ENCODE results near the gene SFMBT1. TPM values are rescaled to one million over a fixed set of nuclear protein-coding genes. Genes with fewer than 3 reads are reported as not detected.

SFMBT1 gene
- total RNA-seq, 2 donors from 2014 or later = 6.9 to 17.6 TPM

DNA sequence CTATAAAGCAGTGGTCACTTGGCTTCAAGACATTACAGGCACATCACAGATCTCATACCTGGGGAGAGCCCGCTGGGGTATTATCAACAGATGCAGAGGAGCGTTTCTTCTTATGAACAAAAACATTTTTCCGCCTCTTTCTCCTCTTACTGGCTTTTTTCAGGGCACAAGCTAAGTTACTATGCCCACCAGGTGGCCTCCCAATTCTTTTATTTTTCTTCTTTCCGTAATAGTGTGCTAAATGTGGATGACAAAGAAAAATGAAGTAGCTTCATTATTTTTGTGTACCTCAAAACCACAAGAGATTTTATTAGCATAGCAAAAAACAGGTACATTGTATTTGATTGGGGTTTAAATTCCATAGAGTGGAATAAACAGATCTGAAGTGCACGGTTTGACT is 138.4 kb downstream of the SFMBT1 start:
- TF ChIP-seq, protein P1, sequence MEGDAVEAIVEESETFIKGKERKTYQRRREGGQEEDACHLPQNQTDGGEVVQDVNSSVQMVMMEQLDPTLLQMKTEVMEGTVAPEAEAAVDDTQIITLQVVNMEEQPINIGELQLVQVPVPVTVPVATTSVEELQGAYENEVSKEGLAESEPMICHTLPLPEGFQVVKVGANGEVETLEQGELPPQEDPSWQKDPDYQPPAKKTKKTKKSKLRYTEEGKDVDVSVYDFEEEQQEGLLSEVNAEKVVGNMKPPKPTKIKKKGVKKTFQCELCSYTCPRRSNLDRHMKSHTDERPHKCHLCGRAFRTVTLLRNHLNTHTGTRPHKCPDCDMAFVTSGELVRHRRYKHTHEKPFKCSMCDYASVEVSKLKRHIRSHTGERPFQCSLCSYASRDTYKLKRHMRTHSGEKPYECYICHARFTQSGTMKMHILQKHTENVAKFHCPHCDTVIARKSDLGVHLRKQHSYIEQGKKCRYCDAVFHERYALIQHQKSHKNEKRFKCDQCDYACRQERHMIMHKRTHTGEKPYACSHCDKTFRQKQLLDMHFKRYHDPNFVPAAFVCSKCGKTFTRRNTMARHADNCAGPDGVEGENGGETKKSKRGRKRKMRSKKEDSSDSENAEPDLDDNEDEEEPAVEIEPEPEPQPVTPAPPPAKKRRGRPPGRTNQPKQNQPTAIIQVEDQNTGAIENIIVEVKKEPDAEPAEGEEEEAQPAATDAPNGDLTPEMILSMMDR (IDR thresholded peaks at IDR 0.05) = no peak
- ATAC-seq = no peak
- H3K27ac ChIP-seq = no peak overlapping the region
- intact Hi-C loops (cut with DNase I) = no loop called here
- H3K9me3 ChIP-seq = no peaks in the 10 kb centered on the region
- no peaks in the 10 kb centered on the region for H3K36me3 ChIP-seq (replicated peaks in 1 of 2; ENCODE audit: insufficient read depth in 1 of 2, low read depth in 2 of 2)
- no peak overlapping the region for H3K4me3 ChIP-seq
- no peaks in the 10 kb centered on the region for H3K27me3 ChIP-seq
- WGBS, 2 donors = 86 to 89% methylated on average over 5 of the region's 5 CpGs
- peaks cover 37% of the 10 kb centered on the region for H3K4me1 ChIP-seq
- no peak for DNase-seq

DNA sequence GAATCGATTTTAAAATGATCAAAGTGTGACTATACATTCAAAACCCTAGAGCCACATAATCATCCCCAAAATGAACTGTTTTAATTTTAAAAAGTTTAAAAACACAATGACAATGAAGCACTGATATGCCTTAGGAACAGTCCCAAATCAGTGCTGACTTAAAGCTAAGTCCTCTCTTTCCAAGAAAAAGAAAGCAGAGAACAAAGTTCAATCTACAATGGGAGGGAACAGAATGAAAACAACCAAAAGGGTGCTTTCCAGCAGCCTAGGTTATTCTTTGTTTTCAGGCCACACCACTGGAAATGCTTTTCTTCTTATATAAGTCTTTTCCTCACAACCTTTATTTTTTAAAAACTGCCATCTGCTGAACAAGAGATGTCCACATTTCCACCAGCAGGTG is 141.3 kb downstream of the SFMBT1 start:
- WGBS, 2 donors = 36 to 57% methylated on average over 1 of the region's 1 CpG
- Histone ChIP-seq H3K27me3 (no peaks in the 10 kb centered on the region), H3K4me1 (peaks cover 13% of the 10 kb centered on the region), H3K9me3 (no peaks in the 10 kb centered on the region), H3K27ac (no peak overlapping the region), H3K4me3 (no peak overlapping the region), H3K36me3 (replicated peaks in 1 of 2; ENCODE audit: insufficient read depth in 1 of 2, low read depth in 2 of 2) (no peaks in the 10 kb centered on the region)
- intact Hi-C loops (cut with DNase I) = no loop called here
- no peak for ATAC-seq
- DNase-seq = no peak
- TF ChIP-seq POLR2A (IDR thresholded peaks at IDR 0.05) = no peak
- TF ChIP-seq, protein P1 (IDR thresholded peaks at IDR 0.05) = no peak

DNA sequence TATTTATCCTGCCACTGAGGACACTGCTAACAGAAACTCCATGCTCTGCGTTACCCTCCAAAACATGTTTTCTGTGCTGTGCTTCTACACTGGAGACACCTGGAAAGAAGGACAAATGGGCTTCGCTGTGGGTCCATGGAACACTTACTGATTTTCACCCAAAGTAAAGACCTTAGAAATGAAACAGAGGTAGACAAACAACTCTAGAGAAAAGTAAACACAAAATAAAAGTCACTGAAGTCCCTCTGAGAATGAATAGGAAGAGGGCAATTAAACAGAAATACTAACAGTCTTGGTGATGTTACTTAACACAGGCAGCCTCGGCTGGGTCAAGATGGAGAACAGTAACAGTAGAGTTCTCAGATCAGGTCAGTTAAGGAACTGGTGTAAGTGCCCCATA is 141.9 kb downstream of the SFMBT1 start:
- H3K36me3 ChIP-seq (replicated peaks in 1 of 2; ENCODE audit: insufficient read depth in 1 of 2, low read depth in 2 of 2) = no peaks in the 10 kb centered on the region
- intact Hi-C loops (cut with DNase I) = no loop called here
- no peak for DNase-seq
- H3K4me3 ChIP-seq = no peak overlapping the region
- no peaks in the 10 kb centered on the region for H3K27me3 ChIP-seq
- no peaks in the 10 kb centered on the region for H3K9me3 ChIP-seq
- ATAC-seq = no peak
- H3K27ac ChIP-seq = peak overlapping the region in 1 of 4 donors; percentile 1
- H3K4me1 ChIP-seq = peaks cover 13% of the 10 kb centered on the region
- 52 to 57% methylated on average over 3 of the region's 3 CpGs for WGBS, 2 donors
- TF ChIP-seq POLR2A (IDR thresholded peaks at IDR 0.05) = no peak
- TF ChIP-seq, protein P1 (IDR thresholded peaks at IDR 0.05) = no peak

DNA sequence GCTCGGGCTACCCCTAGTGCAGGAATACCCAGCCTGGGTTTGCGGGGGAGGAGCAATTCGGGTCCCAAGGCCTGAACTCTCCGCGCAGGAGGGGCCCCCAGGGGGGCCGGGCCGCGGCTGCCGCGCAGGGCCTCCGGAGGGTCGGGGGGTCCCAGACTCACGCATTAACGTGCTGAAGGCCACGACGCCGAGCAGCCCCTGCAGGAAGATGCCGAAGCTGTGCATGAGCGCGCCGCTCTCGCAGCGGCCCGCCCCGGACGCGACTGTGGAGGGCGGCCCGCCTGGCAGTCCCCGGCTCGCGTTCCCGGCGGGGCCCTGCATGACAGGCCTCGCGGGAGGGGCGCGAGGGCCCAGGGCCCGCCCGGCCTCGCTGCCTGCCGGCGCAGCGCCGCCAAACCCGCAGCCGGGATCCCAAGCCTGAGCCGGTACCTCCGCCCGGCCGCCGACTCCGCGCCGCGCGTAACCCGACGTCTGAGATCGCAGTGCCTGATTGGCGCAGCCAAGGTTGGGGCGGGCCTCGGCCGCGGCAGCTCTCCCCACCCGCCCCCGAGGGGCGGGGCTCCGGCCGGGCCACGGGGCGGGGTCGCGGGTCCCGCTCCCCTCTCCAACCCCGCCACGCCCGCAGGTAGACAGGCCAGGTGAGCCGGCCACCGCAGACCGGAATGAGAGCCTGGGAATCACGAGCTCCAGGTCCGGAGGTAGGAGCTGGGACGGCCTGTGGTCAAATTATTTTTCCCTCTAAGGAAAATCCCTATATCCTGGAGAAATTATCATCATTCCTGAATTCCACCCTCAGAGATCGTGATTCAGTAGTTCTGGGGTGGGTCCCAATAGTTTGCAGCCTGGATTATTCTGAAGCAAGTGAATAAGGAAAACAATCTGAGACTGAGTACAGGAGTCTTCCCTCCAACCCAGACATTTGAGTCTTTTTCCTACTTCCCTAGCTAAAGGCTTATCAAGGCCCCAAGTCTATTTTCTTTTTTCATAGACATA is 148.4 kb downstream of the SFMBT1 start, which contains the start of gene STIMATE:
Gene STIMATE, minus strand, starts transcription at position 419 of the 993 bp plus-strand sequence. Its CDS starts 98 bp downstream, at position 321.
- Histone ChIP-seq H3K36me3 (replicated peaks in 1 of 2; ENCODE audit: insufficient read depth in 1 of 2, low read depth in 2 of 2) (no peaks in the 10 kb centered on the region), H3K4me3 (peak within 1 kb of the TSS; percentile 30 to 89), H3K9me3 (no peaks in the 10 kb centered on the region), H3K4me1 (peaks cover 50% of the 10 kb centered on the region), H3K27ac (peak within 1 kb of the TSS; percentile 45 to 74 (median 56)), H3K27me3 (no peaks in the 10 kb centered on the region)
- intact Hi-C loops (cut with DNase I) = no loop called here
- 0% methylated on average over 4 to 83 of the region's 85 CpGs for WGBS, 2 donors
- DNase-seq = peak; percentile 89 to 94 (median 91)
- peak; percentile 51 to 56 (median 51) for TF ChIP-seq POLR2A (IDR thresholded peaks at IDR 0.05)
- TF ChIP-seq, protein P1 (IDR thresholded peaks at IDR 0.05) = peak in 1 of 7 experiments; percentile 13
- ATAC-seq = peak; percentile 96
